ENCODE results near the gene ASAP2.

ASAP2 gene

GRCh38 chr2:9434489-9434888, 227.9 kb downstream of the ASAP2 start:
- Histone ChIP-seq H3K9ac (ENCODE audit: low read depth, low read length, poor library complexity) (no peak overlapping the region), H2BK120ac (ENCODE audit: low read depth, low read length) (no peak overlapping the region), H2BK15ac (ENCODE audit: low read length) (no peak overlapping the region), H3K23ac (ENCODE audit: low read depth, low read length, poor library complexity) (no peak overlapping the region), H2AFZ (ENCODE audit: low read length) (no peak overlapping the region), H3K36me3 (replicated peaks in 1 of 2; ENCODE audit: control insufficient read depth in 2 of 2, insufficient read depth in 2 of 2, low read length in 2 of 2) (peaks cover 28 to 97% of the 10 kb centered on the region in 2 donors), H3K27ac (replicated peaks; ENCODE audit: low read length) (no peak overlapping the region), H4K8ac (ENCODE audit: low read depth, low read length) (no peak overlapping the region), H3K4me2 (ENCODE audit: insufficient read depth, low read length, poor library complexity, severe bottlenecking) (no peak overlapping the region), H3K4me3 (ENCODE audit: low read length in 2 of 2) (no peak overlapping the region), H3K4me1 (ENCODE audit: control insufficient read depth in 2 of 2, insufficient read depth in 1 of 2, low read depth in 1 of 2, low read length in 2 of 2) (no peaks in the 10 kb centered on the region), H4K91ac (ENCODE audit: low read depth, low read length, poor library complexity) (no peak overlapping the region), H2BK5ac (ENCODE audit: low read length) (no peak overlapping the region), H3K79me1 (ENCODE audit: low read depth, low read length) (no peaks in the 10 kb centered on the region), H3K27me3 (ENCODE audit: control insufficient read depth in 3 of 3, insufficient read depth in 3 of 3, low read depth in 1 of 3, low read length in 3 of 3) (no peaks in the 10 kb centered on the region), H2AK5ac (ENCODE audit: low read depth, low read length) (no peak overlapping the region), H3K18ac (ENCODE audit: low read length) (no peak overlapping the region), H3K9me3 (replicated peaks in 1 of 2; ENCODE audit: control insufficient read depth in 2 of 2, insufficient read depth in 1 of 2, low read depth in 1 of 2, low read length in 2 of 2) (peaks cover 0 to 2% of the 10 kb centered on the region in 2 donors), H3K4ac (ENCODE audit: low read length) (no peak overlapping the region), H3K14ac (ENCODE audit: low read length) (no peak overlapping the region), H2BK12ac (ENCODE audit: low read length) (no peak overlapping the region)
- no CpG with 5 or more reads among the region's 2 CpGs for WGBS, 2 donors (ENCODE audit: extremely low coverage in 2 of 2, insufficient read length in 2 of 2, insufficient replicate concordance in 1 of 2)
- DNase-seq (ENCODE audit: low spot score): no peak

GRCh38 chr2:9439536-9439935, 232.9 kb downstream of the ASAP2 start:
- H2AK5ac ChIP-seq (ENCODE audit: low read depth, low read length): no peak overlapping the region
- H3K27ac ChIP-seq (replicated peaks; ENCODE audit: low read length): no peak overlapping the region
- H4K91ac ChIP-seq (ENCODE audit: low read depth, low read length, poor library complexity): no peak overlapping the region
- H3K4me2 ChIP-seq (ENCODE audit: insufficient read depth, low read length, poor library complexity, severe bottlenecking): no peak overlapping the region
- no peaks in the 10 kb centered on the region for H3K79me1 ChIP-seq (ENCODE audit: low read depth, low read length)
- no peaks in the 10 kb centered on the region for H3K27me3 ChIP-seq (ENCODE audit: control insufficient read depth in 3 of 3, insufficient read depth in 3 of 3, low read depth in 1 of 3, low read length in 3 of 3)
- no peak overlapping the region for H3K9ac ChIP-seq (ENCODE audit: low read depth, low read length, poor library complexity)
- H2BK5ac ChIP-seq (ENCODE audit: low read length): no peak overlapping the region
- H4K8ac ChIP-seq (ENCODE audit: low read depth, low read length): no peak overlapping the region
- no peak overlapping the region for H2BK120ac ChIP-seq (ENCODE audit: low read depth, low read length)
- H3K36me3 ChIP-seq (replicated peaks in 1 of 2; ENCODE audit: control insufficient read depth in 2 of 2, insufficient read depth in 2 of 2, low read length in 2 of 2): peaks cover 33 to 95% of the 10 kb centered on the region in 2 donors
- no peak overlapping the region for H3K4me3 ChIP-seq (ENCODE audit: low read length in 2 of 2)
- no peak overlapping the region for H3K4ac ChIP-seq (ENCODE audit: low read length)
- H3K23ac ChIP-seq (ENCODE audit: low read depth, low read length, poor library complexity): no peak overlapping the region
- no peak for DNase-seq (ENCODE audit: low spot score)
- H2AFZ ChIP-seq (ENCODE audit: low read length): no peak overlapping the region
- H3K4me1 ChIP-seq (ENCODE audit: control insufficient read depth in 2 of 2, insufficient read depth in 1 of 2, low read depth in 1 of 2, low read length in 2 of 2): no peaks in the 10 kb centered on the region
- peaks cover 0 to 2% of the 10 kb centered on the region in 2 donors for H3K9me3 ChIP-seq (replicated peaks in 1 of 2; ENCODE audit: control insufficient read depth in 2 of 2, insufficient read depth in 1 of 2, low read depth in 1 of 2, low read length in 2 of 2)
- no peak overlapping the region for H2BK15ac ChIP-seq (ENCODE audit: low read length)
- no CpG with 5 or more reads among the region's 1 CpG for WGBS, 2 donors (ENCODE audit: extremely low coverage in 2 of 2, insufficient read length in 2 of 2, insufficient replicate concordance in 1 of 2)
- H3K14ac ChIP-seq (ENCODE audit: low read length): no peak overlapping the region
- H3K18ac ChIP-seq (ENCODE audit: low read length): no peak overlapping the region
- no peak overlapping the region for H2BK12ac ChIP-seq (ENCODE audit: low read length)

- Histone ChIP-seq H3K27me3 (ENCODE audit: control insufficient read depth in 3 of 3, insufficient read depth in 3 of 3, low read depth in 1 of 3, low read length in 3 of 3) (no peaks in the 10 kb centered on the region), H3K79me1 (ENCODE audit: low read depth, low read length) (no peaks in the 10 kb centered on the region), H2BK12ac (ENCODE audit: low read length) (no peak overlapping the region), H3K27ac (replicated peaks; ENCODE audit: low read length) (no peak overlapping the region), H3K4me1 (ENCODE audit: control insufficient read depth in 2 of 2, insufficient read depth in 1 of 2, low read depth in 1 of 2, low read length in 2 of 2) (no peaks in the 10 kb centered on the region), H2AK5ac (ENCODE audit: low read depth, low read length) (no peak overlapping the region), H2BK5ac (ENCODE audit: low read length) (no peak overlapping the region), H3K36me3 (replicated peaks in 1 of 2; ENCODE audit: control insufficient read depth in 2 of 2, insufficient read depth in 2 of 2, low read length in 2 of 2) (peaks cover 33 to 95% of the 10 kb centered on the region in 2 donors), H4K91ac (ENCODE audit: low read depth, low read length, poor library complexity) (no peak overlapping the region), H3K14ac (ENCODE audit: low read length) (no peak overlapping the region), H3K23ac (ENCODE audit: low read depth, low read length, poor library complexity) (no peak overlapping the region), H2BK120ac (ENCODE audit: low read depth, low read length) (no peak overlapping the region), H3K4ac (ENCODE audit: low read length) (no peak overlapping the region), H3K18ac (ENCODE audit: low read length) (no peak overlapping the region), H3K4me2 (ENCODE audit: insufficient read depth, low read length, poor library complexity, severe bottlenecking) (no peak overlapping the region), H3K4me3 (ENCODE audit: low read length in 2 of 2) (no peak overlapping the region), H4K8ac (ENCODE audit: low read depth, low read length) (no peak overlapping the region), H2AFZ (ENCODE audit: low read length) (no peak overlapping the region), H3K9me3 (replicated peaks in 1 of 2; ENCODE audit: control insufficient read depth in 2 of 2, insufficient read depth in 1 of 2, low read depth in 1 of 2, low read length in 2 of 2) (peaks cover 0 to 2% of the 10 kb centered on the region in 2 donors), H2BK15ac (ENCODE audit: low read length) (no peak overlapping the region), H3K9ac (ENCODE audit: low read depth, low read length, poor library complexity) (no peak overlapping the region)
- WGBS, 2 donors (ENCODE audit: extremely low coverage in 2 of 2, insufficient read length in 2 of 2, insufficient replicate concordance in 1 of 2): no CpG with 5 or more reads among the region's 1 CpG
- no peak for DNase-seq (ENCODE audit: low spot score)
These were observed 233.6 kb downstream of the ASAP2 start for GRCh38 chr2:9440058-9440727.

- Histone ChIP-seq H3K9me3 (replicated peaks in 1 of 2; ENCODE audit: control insufficient read depth in 2 of 2, insufficient read depth in 1 of 2, low read depth in 1 of 2, low read length in 2 of 2) (peaks cover 0 to 2% of the 10 kb centered on the region in 2 donors), H2AFZ (ENCODE audit: low read length) (no peak overlapping the region), H3K23ac (ENCODE audit: low read depth, low read length, poor library complexity) (no peak overlapping the region), H2BK12ac (ENCODE audit: low read length) (no peak overlapping the region), H4K91ac (ENCODE audit: low read depth, low read length, poor library complexity) (no peak overlapping the region), H2AK5ac (ENCODE audit: low read depth, low read length) (no peak overlapping the region), H2BK120ac (ENCODE audit: low read depth, low read length) (no peak overlapping the region), H2BK15ac (ENCODE audit: low read length) (no peak overlapping the region), H3K36me3 (replicated peaks in 1 of 2; ENCODE audit: control insufficient read depth in 2 of 2, insufficient read depth in 2 of 2, low read length in 2 of 2) (peaks cover 39 to 96% of the 10 kb centered on the region in 2 donors), H3K4me3 (ENCODE audit: low read length in 2 of 2) (no peak overlapping the region), H3K4ac (ENCODE audit: low read length) (no peak overlapping the region), H4K8ac (ENCODE audit: low read depth, low read length) (no peak overlapping the region), H3K79me1 (ENCODE audit: low read depth, low read length) (no peaks in the 10 kb centered on the region), H3K9ac (ENCODE audit: low read depth, low read length, poor library complexity) (no peak overlapping the region), H3K14ac (ENCODE audit: low read length) (peak overlapping the region; percentile 38), H3K4me1 (ENCODE audit: control insufficient read depth in 2 of 2, insufficient read depth in 1 of 2, low read depth in 1 of 2, low read length in 2 of 2) (no peaks in the 10 kb centered on the region), H3K18ac (ENCODE audit: low read length) (no peak overlapping the region), H3K27me3 (ENCODE audit: control insufficient read depth in 3 of 3, insufficient read depth in 3 of 3, low read depth in 1 of 3, low read length in 3 of 3) (no peaks in the 10 kb centered on the region), H2BK5ac (ENCODE audit: low read length) (no peak overlapping the region), H3K4me2 (ENCODE audit: insufficient read depth, low read length, poor library complexity, severe bottlenecking) (no peak overlapping the region), H3K27ac (replicated peaks; ENCODE audit: low read length) (no peak overlapping the region)
- WGBS, 2 donors (ENCODE audit: extremely low coverage in 2 of 2, insufficient read length in 2 of 2, insufficient replicate concordance in 1 of 2): no CpG with 5 or more reads among the region's 3 CpGs
- no peak for DNase-seq (ENCODE audit: low spot score)
These were observed 234.9 kb downstream of the ASAP2 start for GRCh38 chr2:9441556-9441955.
